NT2/D1 (cell line): ENCODE results near the gene CRY2.
"Not testable (repeated sequence)": the region's sequence is repeated elsewhere in the genome, so short reads cannot be mapped to it uniquely, and the experiment has no call there.

Experiments used
- DNase-seq: peaks from one replicate; pipeline ENCODE4 v3.0.0-alpha.2; 2011; ENCODE audit warnings: low read depth, low spot score
- H3K27me3 ChIP-seq: 2 replicates; pipeline ENCODE4 v1.6.0; 2011; ENCODE audit warnings: mild to moderate bottlenecking; ENCODE audit not compliant: insufficient read length, insufficient read depth
- H3K36me3 ChIP-seq: 2 replicates; pipeline ENCODE4 v1.6.1; 2011; ENCODE audit warnings: mild to moderate bottlenecking, low read length, mixed read lengths; ENCODE audit not compliant: insufficient read depth, insufficient read length
- H3K4me1 ChIP-seq: 2 replicates; pipeline ENCODE4 v1.5.1; 2011; ENCODE audit not compliant: insufficient read depth, insufficient read length
- H3K4me3 ChIP-seq: 2 replicates; pipeline ENCODE4 v1.5.1; 2011; ENCODE audit warnings: low read depth; ENCODE audit not compliant: insufficient read length
- H3K9ac ChIP-seq: 2 replicates; pipeline ENCODE4 v1.6.0; 2011; ENCODE audit warnings: low read depth; ENCODE audit not compliant: insufficient read length
- H3K9me3 ChIP-seq: 2 replicates; pipeline ENCODE4 v1.5.1; 2011; ENCODE audit warnings: mild to moderate bottlenecking, low read length; ENCODE audit not compliant: insufficient read depth
- SUZ12 ChIP-seq: IDR thresholded peaks from 2 replicates; pipeline ENCODE4 v1.6.1; 2011; ENCODE audit not compliant: insufficient read length, insufficient read depth; ENCODE audit errors: extremely low read depth
- YY1 ChIP-seq: IDR thresholded peaks from 2 replicates; pipeline ENCODE4 v1.6.1; 2011; ENCODE audit not compliant: insufficient read length, insufficient read depth
- ZNF274 ChIP-seq: IDR thresholded peaks from 2 replicates; pipeline ENCODE4 v1.6.1; 2011; ENCODE audit warnings: mild to moderate bottlenecking, low read depth, low read length

Gene CRY2

DNA sequence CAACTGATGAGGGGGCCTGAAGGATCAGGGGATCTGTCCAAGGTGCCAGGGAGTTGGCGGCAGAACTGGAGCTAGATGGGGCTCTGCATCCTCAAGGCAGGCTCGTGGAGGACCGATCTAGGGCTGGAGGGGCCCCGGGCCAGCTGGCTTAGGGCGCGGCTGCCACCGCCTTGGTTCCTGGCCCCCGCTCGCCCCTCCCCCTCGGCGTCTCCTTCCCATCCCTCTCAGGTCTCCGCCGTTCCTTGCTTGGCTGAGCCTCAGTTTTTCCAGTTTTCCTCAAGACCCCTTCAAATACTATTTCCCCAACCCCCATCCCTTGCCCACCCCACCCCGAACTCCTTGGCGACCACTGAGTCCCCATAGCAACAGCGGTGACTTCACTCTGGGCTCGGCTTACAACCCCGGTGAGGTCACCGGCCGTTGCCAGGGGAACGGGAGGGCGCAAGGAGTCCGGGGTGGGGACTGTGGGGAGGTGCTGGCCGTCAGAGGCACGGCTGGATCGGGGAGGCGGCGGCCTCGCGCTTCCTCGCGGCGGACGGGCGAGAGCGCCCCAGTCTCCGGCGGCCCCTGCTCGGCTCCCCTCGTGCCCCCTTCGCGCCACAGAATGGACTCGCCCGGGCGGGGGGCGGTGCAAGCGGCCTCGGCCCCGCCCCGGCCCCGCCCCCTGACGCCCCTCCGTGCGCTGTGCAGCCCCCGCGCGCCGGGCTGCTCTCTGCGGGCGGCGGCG, 52.3 kb downstream of the CRY2 start:
- peak; percentile 95 for DNase-seq
- TF ChIP-seq SUZ12 (no peak), YY1 (no peak)
- peak overlapping the region; percentile 74 for H3K9ac ChIP-seq
- peaks cover 23% of the 10 kb centered on the region for H3K36me3 ChIP-seq
- H3K9me3 ChIP-seq = no peaks in the 10 kb centered on the region
- peaks cover 19% of the 10 kb centered on the region for H3K27me3 ChIP-seq
- H3K4me1 ChIP-seq = peaks cover 45% of the 10 kb centered on the region
- peak overlapping the region; percentile 40 for H3K4me3 ChIP-seq

DNA sequence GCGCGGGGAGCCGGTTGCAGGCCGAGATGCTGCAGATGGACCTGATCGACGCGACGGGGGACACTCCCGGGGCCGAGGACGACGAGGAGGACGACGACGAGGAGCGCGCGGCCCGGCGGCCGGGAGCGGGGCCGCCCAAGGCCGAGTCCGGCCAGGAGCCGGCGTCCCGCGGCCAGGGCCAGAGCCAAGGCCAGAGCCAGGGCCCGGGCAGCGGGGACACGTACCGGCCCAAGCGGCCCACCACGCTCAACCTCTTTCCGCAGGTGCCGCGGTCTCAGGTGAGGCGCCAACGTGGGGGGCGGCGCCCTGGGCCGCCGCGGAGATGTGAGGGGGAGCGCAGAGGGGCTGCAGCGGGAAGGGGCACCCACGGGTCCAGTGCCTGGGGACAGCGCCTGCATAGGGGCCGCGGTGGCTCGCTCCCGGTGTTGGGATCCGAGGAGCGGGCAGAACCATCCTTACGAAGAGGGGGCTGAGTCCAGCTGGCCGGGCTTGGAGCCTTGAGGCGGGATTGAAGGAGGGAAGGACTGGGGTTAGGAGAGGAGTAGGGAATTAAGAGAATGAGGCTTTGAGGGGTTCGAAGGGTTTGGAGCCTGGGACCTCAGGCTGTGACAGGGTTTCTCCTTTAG, 53.0 kb downstream of the CRY2 start:
- H3K4me3 ChIP-seq = peak overlapping the region; percentile 85
- peaks cover 19% of the 10 kb centered on the region for H3K27me3 ChIP-seq
- H3K9ac ChIP-seq = peak overlapping the region; percentile 90
- H3K9me3 ChIP-seq, DNase-seq: not testable (repeated sequence)
- peaks cover 30% of the 10 kb centered on the region for H3K36me3 ChIP-seq
- peaks cover 41% of the 10 kb centered on the region for H3K4me1 ChIP-seq

DNA sequence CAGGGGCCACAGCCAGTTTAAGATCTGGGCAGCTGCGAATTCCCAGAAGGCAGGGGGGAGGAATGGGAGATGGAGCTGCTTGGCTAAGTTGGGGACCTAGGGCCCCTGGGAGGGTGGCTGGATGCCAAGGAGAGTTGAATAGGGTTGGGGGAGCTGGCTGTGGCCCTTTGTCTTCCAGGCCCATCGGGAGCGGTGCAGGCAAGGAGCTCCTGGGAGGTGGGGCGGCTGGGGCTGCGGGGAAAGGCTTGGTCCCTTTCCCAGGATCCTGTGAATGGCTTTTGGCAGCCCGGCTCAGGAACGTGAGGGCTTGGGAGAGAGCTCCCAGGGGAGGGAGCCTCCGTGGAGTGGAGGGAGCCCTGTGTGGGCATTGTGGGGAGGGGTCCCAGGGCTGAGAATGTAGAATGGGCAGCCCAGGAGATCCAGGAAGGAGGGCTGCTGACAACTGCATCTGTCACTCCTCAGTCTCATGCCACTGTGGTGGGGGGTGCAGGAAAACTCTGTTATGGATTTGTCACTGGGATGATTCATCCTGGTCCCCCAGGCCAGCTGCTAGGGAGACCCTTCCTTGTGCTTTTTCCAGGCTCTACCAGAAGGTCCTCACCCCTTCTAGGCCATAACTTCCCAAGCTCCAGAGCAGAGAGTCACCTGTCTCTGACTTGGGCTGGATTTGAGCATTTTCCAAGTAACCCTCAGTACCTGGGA, 53.8 kb downstream of the CRY2 start:
- TF ChIP-seq YY1 (no peak), SUZ12 (no peak), ZNF274 (no peak)
- Histone ChIP-seq H3K4me3 (peak overlapping the region; percentile 85), H3K27me3 (peaks cover 19% of the 10 kb centered on the region), H3K36me3 (peaks cover 30% of the 10 kb centered on the region), H3K4me1 (peaks cover 35% of the 10 kb centered on the region), H3K9me3 (no peaks in the 10 kb centered on the region), H3K9ac (peak overlapping the region; percentile 90)
- no peak for DNase-seq

DNA sequence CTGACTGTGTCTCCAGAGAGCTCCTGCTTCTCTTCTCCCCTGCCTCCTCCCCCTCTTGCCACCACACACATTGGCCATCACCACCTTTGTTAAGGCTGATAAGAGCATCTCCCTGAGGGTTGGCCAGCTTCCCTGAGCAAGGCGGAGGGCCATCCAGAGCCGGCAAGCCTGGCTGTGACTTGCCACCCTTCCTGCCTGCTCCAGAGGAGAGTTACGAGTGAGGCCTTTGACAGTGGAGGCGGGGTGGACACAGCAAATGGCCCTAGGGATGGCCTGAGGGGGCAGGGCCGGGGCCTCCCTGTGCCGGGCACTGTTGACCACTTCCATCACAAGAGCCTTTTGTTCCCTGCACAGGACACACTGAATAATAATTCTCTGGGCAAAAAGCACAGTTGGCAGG, 54.4 kb downstream of the CRY2 start:
- peaks cover 33% of the 10 kb centered on the region for H3K4me1 ChIP-seq
- DNase-seq = no peak
- peaks cover 19% of the 10 kb centered on the region for H3K27me3 ChIP-seq
- peak overlapping the region; percentile 90 for H3K9ac ChIP-seq
- peaks cover 35% of the 10 kb centered on the region for H3K36me3 ChIP-seq
- TF ChIP-seq ZNF274 (no peak), SUZ12 (no peak), YY1 (no peak)
- no peaks in the 10 kb centered on the region for H3K9me3 ChIP-seq
- H3K4me3 ChIP-seq = no peak overlapping the region

DNA sequence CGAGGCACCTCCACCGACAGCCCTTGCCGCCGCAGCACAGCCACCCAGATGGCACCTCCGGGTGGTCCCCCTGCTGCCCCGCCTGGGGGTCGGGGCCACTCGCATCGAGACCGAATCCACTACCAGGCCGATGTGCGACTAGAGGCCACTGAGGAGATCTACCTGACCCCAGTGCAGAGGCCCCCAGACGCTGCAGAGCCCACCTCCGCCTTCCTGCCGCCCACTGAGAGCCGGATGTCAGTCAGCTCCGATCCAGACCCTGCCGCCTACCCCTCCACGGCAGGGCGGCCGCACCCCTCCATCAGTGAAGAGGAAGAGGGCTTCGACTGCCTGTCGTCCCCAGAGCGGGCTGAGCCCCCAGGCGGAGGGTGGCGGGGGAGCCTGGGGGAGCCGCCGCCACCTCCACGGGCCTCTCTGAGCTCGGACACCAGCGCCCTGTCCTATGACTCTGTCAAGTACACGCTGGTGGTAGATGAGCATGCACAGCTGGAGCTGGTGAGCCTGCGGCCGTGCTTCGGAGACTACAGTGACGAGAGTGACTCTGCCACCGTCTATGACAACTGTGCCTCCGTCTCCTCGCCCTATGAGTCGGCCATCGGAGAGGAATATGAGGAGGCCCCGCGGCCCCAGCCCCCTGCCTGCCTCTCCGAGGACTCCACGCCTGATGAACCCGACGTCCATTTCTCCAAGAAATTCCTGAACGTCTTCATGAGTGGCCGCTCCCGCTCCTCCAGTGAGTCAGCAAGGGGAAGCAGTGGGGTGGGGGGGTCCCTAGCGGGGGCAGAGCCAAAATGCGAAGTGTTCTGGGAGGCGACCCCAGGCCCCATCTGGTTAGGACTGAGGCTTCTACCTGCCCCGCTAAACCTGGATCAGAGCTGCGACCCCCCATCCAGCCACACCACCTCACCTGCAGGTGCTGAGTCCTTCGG, 55.4 kb downstream of the CRY2 start:
- H3K9ac ChIP-seq = no peak overlapping the region
- TF ChIP-seq ZNF274 = no peak
- TF ChIP-seq SUZ12 = no peak
- no peak for TF ChIP-seq YY1
- H3K36me3 ChIP-seq = peaks cover 40% of the 10 kb centered on the region
- DNase-seq = no peak
- H3K9me3 ChIP-seq = no peaks in the 10 kb centered on the region
- peaks cover 33% of the 10 kb centered on the region for H3K4me1 ChIP-seq
- H3K4me3 ChIP-seq = no peak overlapping the region
- H3K27me3 ChIP-seq = peaks cover 10% of the 10 kb centered on the region

DNA sequence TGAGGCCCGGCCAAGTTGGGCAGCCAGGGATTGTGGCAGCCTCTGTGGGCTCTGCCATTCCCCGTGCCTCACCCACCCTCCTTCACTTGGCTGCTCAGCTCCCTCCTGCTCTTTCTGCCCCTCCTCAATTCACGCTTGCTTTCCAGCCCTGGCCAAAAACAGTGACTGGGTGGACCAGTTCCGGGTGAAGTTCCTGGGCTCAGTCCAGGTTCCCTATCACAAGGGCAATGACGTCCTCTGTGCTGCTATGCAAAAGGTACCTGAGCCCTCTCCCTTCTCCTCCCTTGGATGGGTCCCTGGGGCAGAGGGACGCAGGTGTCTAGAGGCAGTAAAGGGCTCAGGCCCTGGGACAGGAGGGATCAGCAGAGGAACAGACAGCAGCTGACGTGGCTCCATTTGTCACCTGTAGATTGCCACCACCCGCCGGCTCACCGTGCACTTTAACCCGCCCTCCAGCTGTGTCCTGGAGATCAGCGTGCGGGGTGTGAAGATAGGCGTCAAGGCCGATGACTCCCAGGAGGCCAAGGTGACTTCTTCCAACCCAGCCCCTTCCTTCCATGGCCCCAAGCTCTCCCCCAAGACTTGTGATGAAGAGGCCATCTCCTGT, 57.1 kb downstream of the CRY2 start:
- Histone ChIP-seq H3K27me3 (peaks cover 9% of the 10 kb centered on the region), H3K4me1 (peaks cover 25% of the 10 kb centered on the region), H3K4me3 (no peak overlapping the region), H3K36me3 (peaks cover 48% of the 10 kb centered on the region), H3K9me3 (no peaks in the 10 kb centered on the region), H3K9ac (no peak overlapping the region)
- no peak for TF ChIP-seq SUZ12
- TF ChIP-seq YY1 = no peak
- TF ChIP-seq ZNF274 = no peak
- no peak for DNase-seq
